KG1 (cell line): ENCODE results near the gene ERCC4.

ENCODE experiments used
- DNase-seq: peaks from one replicate; lab custom pipeline; 2025; lab: John Stamatoyannopoulos, UW

ERCC4 gene

DNA sequence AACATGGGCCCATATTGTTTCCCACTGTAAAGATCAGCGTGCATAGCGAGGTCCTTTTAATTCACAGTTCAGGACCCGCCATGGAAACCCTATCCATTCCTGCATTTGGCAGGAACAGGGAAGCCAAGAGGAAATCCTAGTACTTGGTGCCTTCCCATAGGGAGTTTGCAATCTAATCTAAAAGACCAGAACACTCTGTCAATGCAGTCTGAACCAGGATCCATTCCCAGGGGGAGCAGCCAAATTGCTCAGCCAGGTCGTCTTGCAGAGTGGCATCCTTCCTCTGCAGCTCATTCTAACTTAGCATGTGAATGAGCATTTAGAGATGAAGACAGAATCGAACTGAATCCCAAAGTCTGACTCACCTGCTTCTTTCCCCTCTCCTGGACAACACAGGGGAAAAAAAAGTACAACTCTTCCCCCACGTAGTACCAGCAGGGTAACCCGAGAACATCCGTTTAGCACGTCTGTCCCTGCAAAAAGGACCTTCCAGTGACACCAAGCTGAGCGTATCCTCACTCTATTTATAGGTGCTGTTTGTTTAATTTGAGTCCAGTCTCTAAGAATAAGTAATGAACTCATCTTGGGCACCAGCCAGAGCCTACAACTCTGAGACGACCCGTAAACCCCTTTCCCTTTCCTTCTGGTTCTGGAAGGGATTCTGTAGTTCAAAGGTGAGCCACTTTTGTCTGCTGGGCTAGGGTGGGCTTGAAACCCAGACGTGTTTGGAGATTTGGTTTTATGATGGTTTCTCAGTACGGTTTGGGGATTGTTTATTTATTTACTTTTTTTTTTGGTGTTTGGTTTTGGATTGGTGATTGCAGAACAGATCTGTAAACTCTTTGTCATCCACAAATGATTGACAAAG is 74.5 kb downstream of the ERCC4 start:
- DNase-seq = no peak

GRCh38 chr16:13995194-13995593 is 75.2 kb downstream of the ERCC4 start:
- no peak for DNase-seq

- no peak for DNase-seq
Measured at GRCh38 chr16:13996778-13997288, 76.9 kb downstream of the ERCC4 start.

- DNase-seq = no peak
Measured at GRCh38 chr16:13997526-13997925, 77.6 kb downstream of the ERCC4 start.

DNA sequence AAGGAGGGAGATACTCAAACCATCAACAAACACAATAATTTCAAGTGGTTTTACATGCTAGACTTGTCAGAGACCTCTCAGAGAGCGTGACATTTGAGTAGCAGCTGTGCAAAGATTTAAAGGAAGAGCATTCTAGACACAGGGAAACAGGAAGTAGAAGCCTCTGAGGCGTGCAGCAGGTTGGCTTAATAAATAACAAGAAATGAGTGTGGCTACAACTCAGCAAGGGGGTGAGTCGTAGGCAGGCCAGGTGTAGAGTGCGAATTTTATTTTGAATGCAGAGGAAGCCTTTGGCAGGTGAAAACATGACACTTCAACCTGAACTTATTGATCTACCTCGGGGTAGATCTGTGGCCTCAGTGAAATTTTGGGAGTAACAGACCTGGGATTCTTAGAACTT is 78.0 kb downstream of the ERCC4 start:
- peak; percentile 13 for DNase-seq

- no peak for DNase-seq
Measured at GRCh38 chr16:13999071-13999894, 79.3 kb downstream of the ERCC4 start.

DNA sequence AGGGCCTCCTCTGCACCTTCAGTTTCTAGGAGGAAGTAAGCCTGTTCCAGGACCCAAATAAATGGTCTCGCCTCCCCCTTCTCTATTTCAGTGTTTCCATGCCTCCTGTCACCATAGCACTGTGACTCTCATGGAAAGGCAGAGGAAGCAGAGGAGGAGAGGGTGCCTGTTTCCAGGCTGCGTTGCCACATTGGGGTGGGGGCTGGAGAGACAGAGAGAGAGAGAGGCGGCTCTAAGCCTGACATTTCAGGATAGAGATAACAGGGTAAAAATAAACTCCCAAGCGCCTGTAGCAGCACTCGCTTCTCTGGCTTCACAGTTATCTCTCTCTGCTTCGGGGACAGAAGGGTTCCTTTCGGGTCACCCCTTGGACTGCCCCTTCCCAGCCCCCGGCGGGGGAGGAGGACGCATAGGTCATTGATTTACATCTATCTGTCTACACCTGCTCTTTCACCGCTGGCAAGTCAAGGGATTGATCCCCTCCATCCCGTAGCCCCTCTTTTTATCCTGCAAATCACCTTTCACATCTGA is 80.0 kb downstream of the ERCC4 start:
- no peak for DNase-seq

DNA sequence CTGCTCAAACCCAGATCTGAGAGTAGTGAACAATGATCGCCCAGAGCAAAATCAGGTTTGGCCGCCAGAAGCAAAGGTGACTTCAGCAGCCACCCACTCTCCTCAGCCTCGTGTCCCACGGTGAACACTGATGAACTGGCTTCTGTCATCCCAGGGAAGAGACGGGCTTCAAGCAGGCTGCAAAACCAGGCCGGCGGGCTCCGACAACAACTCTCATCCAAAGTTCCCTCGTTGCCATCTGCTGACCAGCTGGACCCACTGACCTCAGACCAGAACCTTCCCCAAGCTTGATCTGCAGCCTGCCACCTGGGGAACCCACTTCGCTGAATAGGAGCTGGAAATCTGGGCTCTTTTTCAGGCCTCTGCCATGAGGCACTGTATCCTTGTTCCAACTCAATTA is 81.6 kb downstream of the ERCC4 start:
- DNase-seq = no peak
